H1 (cell line): ENCODE results near the gene DKKL1. TPM values are rescaled to one million over a fixed set of nuclear protein-coding genes. Genes with fewer than 3 reads are reported as not detected.

Experiments used
- CTCF ChIA-PET: fragments of 300-600 bp; sonication (Branson Sonifier 250); formaldehyde crosslinking; loops from one replicate; lab custom pipeline; 2021; ENCODE audit not compliant: partially characterized antibody; lab: Charles Lee
- POLR2A ChIA-PET: fragments of 300-600 bp; sonication (Branson Sonifier 250); formaldehyde crosslinking; loops from one replicate; lab custom pipeline; 2021; ENCODE audit warnings: inconsistent platforms; ENCODE audit not compliant: partially characterized antibody; lab: Charles Lee
- DNase-seq, 2 experiments: peaks; one replicate each; pipeline versions ENCODE4 v3.0.0 to v3.0.0-alpha.2; 2010 to 2022; ENCODE audit warnings: low spot score in 2 of 2, low read depth in 1 of 2, mixed read lengths in 1 of 2
- FAIRE-seq: peaks from 2 replicates; lab custom pipeline; 2011; peaks lifted over from hg19 to GRCh38; lab: Jason Lieb, UNC
- H2AFZ ChIP-seq: 2 replicates; pipeline ENCODE4 v1.8.1; 2012; ENCODE audit warnings: low read length, inconsistent platforms
- H2AK5ac ChIP-seq: 2 replicates; pipeline ENCODE4 v1.6.1; 2013; ENCODE audit warnings: low read depth, low read length
- H2BK120ac ChIP-seq: replicated peaks from 2 replicates; pipeline ENCODE3; 2013; ENCODE audit warnings: low read depth, low read length, inconsistent platforms
- H2BK12ac ChIP-seq: 2 replicates; pipeline ENCODE4 v1.6.1; 2013; ENCODE audit warnings: low read depth, low read length
- H2BK15ac ChIP-seq: 2 replicates; pipeline ENCODE4 v1.6.1; 2013; ENCODE audit warnings: low read length
- H2BK20ac ChIP-seq: 2 replicates; pipeline ENCODE4 v1.6.1; 2013; ENCODE audit warnings: low read length
- H2BK5ac ChIP-seq: 2 replicates; pipeline ENCODE4 v1.6.1; 2013; ENCODE audit warnings: low read depth, low read length
- H3K14ac ChIP-seq: 2 replicates; pipeline ENCODE4 v1.6.1; 2013; ENCODE audit warnings: inconsistent platforms; ENCODE audit not compliant: insufficient read length
- H3K18ac ChIP-seq: 2 replicates; pipeline ENCODE4 v1.6.1; 2013; ENCODE audit warnings: low read length; ENCODE audit errors: extremely low read depth
- H3K23ac ChIP-seq: 2 replicates; pipeline ENCODE4 v1.6.1; 2013; ENCODE audit warnings: inconsistent platforms; ENCODE audit not compliant: insufficient read length
- H3K23me2 ChIP-seq: 2 replicates; pipeline ENCODE4 v1.6.1; 2013; ENCODE audit warnings: low read depth, low read length
- H3K27ac ChIP-seq: 2 replicates; pipeline ENCODE4 v1.6.1; 2011; ENCODE audit warnings: low read depth, low read length, inconsistent platforms
- H3K27me3 ChIP-seq, 4 experiments: replicated peaks in 1 of 4; 1 replicate in 1 of 4; 2 replicates in 3 of 4; pipeline versions ENCODE4 v1.6.1 to v1.8.1; 2011 to 2013; ENCODE audit warnings: low read length in 3 of 4, mild to moderate bottlenecking in 3 of 4, inconsistent platforms in 2 of 4, mixed read lengths in 2 of 4, moderate library complexity in 1 of 4; ENCODE audit not compliant: control insufficient read depth in 3 of 4, insufficient read depth in 3 of 4; ENCODE audit errors: extremely low read depth in 1 of 4
- H3K36me3 ChIP-seq, 4 experiments: 2 replicates each; pipeline versions ENCODE4 v1.6.1 to v1.8.1; 2011 to 2013; ENCODE audit warnings: mild to moderate bottlenecking in 4 of 4, low read length in 3 of 4, moderate library complexity in 2 of 4, control low read depth in 1 of 4, inconsistent platforms in 1 of 4; ENCODE audit not compliant: insufficient read depth in 4 of 4, control insufficient read depth in 2 of 4
- H3K4ac ChIP-seq: replicated peaks from 2 replicates; pipeline ENCODE3; 2013; ENCODE audit warnings: low read length, low read depth, mixed read lengths, inconsistent platforms; ENCODE audit not compliant: insufficient read length
- H3K4me1 ChIP-seq, 4 experiments: replicated peaks in 1 of 4; 1 replicate in 1 of 4; 2 replicates in 3 of 4; pipeline versions ENCODE4 v1.6.1 to v1.8.1; 2011 to 2013; ENCODE audit warnings: low read length in 3 of 4, inconsistent platforms in 2 of 4, mixed read lengths in 1 of 4; ENCODE audit not compliant: insufficient read depth in 4 of 4, control insufficient read depth in 3 of 4
- H3K4me2 ChIP-seq, 2 experiments: 2 replicates each; pipeline versions ENCODE4 v1.6.1 to v1.8.1; 2011 to 2013; ENCODE audit warnings: low read depth in 2 of 2, low read length in 2 of 2, control low read depth in 1 of 2, inconsistent platforms in 1 of 2, mild to moderate bottlenecking in 1 of 2; ENCODE audit not compliant: insufficient read depth in 1 of 2
- H3K4me3 ChIP-seq, 4 experiments: fragments of 200-600, 300-600 bp in 1 of 4; sonication (generic), shearing (Covaris generic), sonication (Bioruptor Twin) in 1 of 4; 2 replicates each; pipeline versions ENCODE4 v1.5.1 to v1.8.1; 2011 to 2016; ENCODE audit warnings: low read length in 4 of 4, low read depth in 3 of 4, control low read depth in 2 of 4, inconsistent platforms in 2 of 4, mild to moderate bottlenecking in 2 of 4, mixed read lengths in 1 of 4, moderate library complexity in 1 of 4; ENCODE audit not compliant: insufficient read depth in 2 of 4; ENCODE audit errors: extremely low read depth in 1 of 4
- H3K56ac ChIP-seq: replicated peaks from 2 replicates; pipeline ENCODE3; 2013; ENCODE audit warnings: low read depth, mild to moderate bottlenecking, mixed read lengths, low read length, inconsistent platforms; ENCODE audit not compliant: insufficient read length
- H3K79me1 ChIP-seq: 2 replicates; pipeline ENCODE4 v1.6.1; 2013; ENCODE audit warnings: low read depth, low read length, control low read depth
- H3K79me2 ChIP-seq, 2 experiments: 2 replicates each; pipeline versions ENCODE4 v1.6.1 to v1.8.1; 2012 to 2013; ENCODE audit warnings: low read length in 2 of 2, mild to moderate bottlenecking in 2 of 2, inconsistent platforms in 1 of 2; ENCODE audit not compliant: insufficient read depth in 2 of 2, control insufficient read depth in 1 of 2
- H3K9ac ChIP-seq, 4 experiments: replicated peaks in 1 of 4; 1 replicate in 1 of 4; 2 replicates in 3 of 4; pipeline versions ENCODE4 v1.6.1 to v1.8.1; 2011 to 2013; ENCODE audit warnings: low read depth in 3 of 4, low read length in 3 of 4, control low read depth in 2 of 4, mild to moderate bottlenecking in 2 of 4, moderate library complexity in 2 of 4, inconsistent platforms in 1 of 4; ENCODE audit errors: extremely low read depth in 1 of 4
- H3K9me3 ChIP-seq, 2 experiments: 2 replicates each; pipeline versions ENCODE4 v1.6.1 to v1.8.1; 2012 to 2013; ENCODE audit warnings: mild to moderate bottlenecking in 2 of 2, moderate library complexity in 2 of 2, control low read depth in 1 of 2, inconsistent platforms in 1 of 2, low read depth in 1 of 2, low read length in 1 of 2, mixed read lengths in 1 of 2; ENCODE audit not compliant: insufficient read depth in 2 of 2
- H4K20me1 ChIP-seq, 2 experiments: replicated peaks in 1 of 2; 2 replicates each; pipeline versions ENCODE3 to v1.8.1; 2011 to 2013; ENCODE audit warnings: inconsistent platforms in 2 of 2, low read length in 2 of 2, mild to moderate bottlenecking in 1 of 2; ENCODE audit not compliant: insufficient read depth in 2 of 2, control insufficient read depth in 1 of 2
- H4K5ac ChIP-seq: 2 replicates; pipeline ENCODE4 v1.6.1; 2013; ENCODE audit warnings: low read length, low read depth, mixed read lengths, inconsistent platforms; ENCODE audit not compliant: insufficient read length
- H4K8ac ChIP-seq: 2 replicates; pipeline ENCODE4 v1.8.0; 2013; ENCODE audit warnings: mild to moderate bottlenecking, moderate library complexity, low read length, inconsistent platforms; ENCODE audit not compliant: insufficient read depth; ENCODE audit errors: extremely low read depth
- H4K91ac ChIP-seq: replicated peaks from 2 replicates; pipeline ENCODE3; 2013; ENCODE audit warnings: low read length, mixed read lengths, inconsistent platforms; ENCODE audit not compliant: insufficient read length
- CTBP2 ChIP-seq: IDR thresholded peaks from 2 replicates; pipeline ENCODE4 v1.7.0; 2011; ENCODE audit warnings: borderline replicate concordance, mild to moderate bottlenecking, moderate library complexity, mixed read lengths, low read length; ENCODE audit not compliant: insufficient read depth, insufficient read length
- KDM4A ChIP-seq: IDR thresholded peaks from one replicate; pipeline ENCODE4 v1.7.1; 2012; ENCODE audit warnings: low read depth, mild to moderate bottlenecking, moderate library complexity, low read length, inconsistent platforms; ENCODE audit not compliant: severe bottlenecking
- NRF1 ChIP-seq: IDR thresholded peaks from 2 replicates; pipeline ENCODE4 v1.6.1; 2011; ENCODE audit warnings: mild to moderate bottlenecking, low read depth, low read length, improper control_type of control experiment
- WGBS, 2 experiments: shearing (Covaris generic) in 1 of 2; methylation state at CpG; one replicate each; pipeline versions ENCODE4 v1.1.6 to v1.1.7; 2013 to 2015; ENCODE audit warnings: low lambda C conversion rate in 2 of 2, mixed read lengths in 2 of 2, inconsistent platforms in 1 of 2, low coverage in 1 of 2, missing lambda C conversion rate in 1 of 2; ENCODE audit not compliant: insufficient replicate concordance in 2 of 2, insufficient coverage in 1 of 2, insufficient read length in 1 of 2; ENCODE audit errors: extremely low coverage in 1 of 2, missing lambda C conversion rate in 1 of 2; 5-methylcytosine and 5-hydroxymethylcytosine counted together
- polyA plus RNA-seq, 7 experiments: library from polyadenylated mRNA; depleted of rRNA in 3 of 7; stranded (reverse) in 5 of 7; unstranded in 2 of 7; fragments of >200 nt in 5 of 7; fragments of 200-250 nt in 2 of 7; gene quantifications; 1 replicate in 5 of 7; 2 replicates in 1 of 7; 4 replicates in 1 of 7; pipeline versions ENCODE4 v1.2.1 to v1.2.3, GENCODE V29; 2011 to 2013; ENCODE audit warnings: missing spikeins in 2 of 7, mixed read lengths in 2 of 7
- total RNA-seq: library from RNA; stranded (reverse); fragmentation: NEBNext Ultra II Directional; extraction: Animal tissue kit (Norgen Biotek cat#: 25700); gene quantifications from 2 replicates; pipeline ENCODE4 v1.2.1, GENCODE V29; 2021

Gene DKKL1
- total and polyA plus RNA-seq, 2 of the 8 experiments (the other 6 are each of a cell fraction or from before 2014, with no cell fraction given) = 2.6 to 6.8 TPM

GRCh38 chr19:49342291-49342721, 21.4 kb upstream of the DKKL1 start:
- H3K27ac ChIP-seq = no peak overlapping the region
- no peak for TF ChIP-seq NRF1
- no peak for TF ChIP-seq CTBP2
- TF ChIP-seq KDM4A = no peak
- peaks cover 0 to 3% (median 2%) of the 10 kb centered on the region in 4 experiments; a peak in 2 of 7 replicates for H3K27me3 ChIP-seq
- no peak overlapping the region for H2AK5ac ChIP-seq
- DNase-seq = no peak
- no peak overlapping the region for H3K4me2 ChIP-seq
- peaks cover 0 to 17% (median 9%) of the 10 kb centered on the region in 4 experiments; a peak in 6 of 7 replicates for H3K4me1 ChIP-seq
- no peaks in the 10 kb centered on the region for H3K9me3 ChIP-seq
- no peak overlapping the region for H3K18ac ChIP-seq
- POLR2A ChIA-PET = interaction anchor here (1.2 to 6.9 kb wide), 6 partner anchors 7 to 20 kb away, joined by 3 to 63 read pairs (median 36); partner anchors contain the start of genes DKKL1 and TEAD2
- H3K79me1 ChIP-seq = no peaks in the 10 kb centered on the region; the same call in 1 of the 2 replicates
- H4K5ac ChIP-seq = no peak overlapping the region
- H3K56ac ChIP-seq = no peak overlapping the region
- H2BK20ac ChIP-seq = no peak overlapping the region
- no peak overlapping the region for H3K9ac ChIP-seq
- peaks cover 44 to 64% (median 51%) of the 10 kb centered on the region in 4 experiments for H3K36me3 ChIP-seq
- H2BK12ac ChIP-seq = no peak overlapping the region
- H3K23ac ChIP-seq = no peak overlapping the region
- H4K91ac ChIP-seq = no peak overlapping the region
- WGBS, 2 experiments = 91% methylated on average over 11 of the region's 11 CpGs; no CpG with 5 or more reads in 1 of the 2 experiments
- no peak overlapping the region for H2BK5ac ChIP-seq
- no peak overlapping the region for H3K14ac ChIP-seq
- no peak overlapping the region for H3K4ac ChIP-seq
- no peak overlapping the region for H2AFZ ChIP-seq
- no peak overlapping the region for H2BK120ac ChIP-seq
- FAIRE-seq = no peak
- H4K20me1 ChIP-seq = peaks cover 9 to 27% of the 10 kb centered on the region in 2 experiments
- CTCF ChIA-PET = interaction anchor here (0.6 to 1.4 kb wide), 3 partner anchors 8 to 213 kb away, joined by 3 read pairs; no protein-coding TSS in a partner anchor
- peaks cover 13% of the 10 kb centered on the region for H3K23me2 ChIP-seq
- no peak overlapping the region for H4K8ac ChIP-seq
- no peaks in the 10 kb centered on the region for H3K79me2 ChIP-seq
- H3K4me3 ChIP-seq = no peak overlapping the region
- H2BK15ac ChIP-seq = no peak overlapping the region
